Epithelial cell of proximal tubule (primary cell): ENCODE measurements around the gene CPT1A. TPM values are rescaled to one million over a fixed set of nuclear protein-coding genes. Genes with fewer than 3 reads are reported as not detected.

Experiments
- DNase-seq: peaks from one replicate; pipeline ENCODE4 v3.0.0-alpha.2; 2011; ENCODE audit warnings: low read depth
- H3K4me3 ChIP-seq: 2 replicates; pipeline ENCODE4 v1.5.1; 2011; ENCODE audit warnings: low read depth, mild to moderate bottlenecking, low read length
- CTCF ChIP-seq: conservative IDR thresholded peaks from 2 replicates; pipeline ENCODE4 v1.5.1; 2012; ENCODE audit warnings: low read depth, mild to moderate bottlenecking, low read length
- total RNA-seq: library from RNA; depleted of rRNA; stranded (reverse); fragments of >200 nt; gene quantifications from 2 replicates; pipeline ENCODE4 v1.2.3, GENCODE V29; 2015

CPT1A gene
- total RNA-seq, 1 donor from 2014 or later, result 6.7 TPM

- no peak for TF ChIP-seq CTCF
- no peak for DNase-seq
- H3K4me3 ChIP-seq, result no peak overlapping the region
These were observed 3.8 kb downstream of the CPT1A start for GRCh38 chr11:68837583-68838571.

- H3K4me3 ChIP-seq, result no peak overlapping the region
- no peak for DNase-seq
- no peak for TF ChIP-seq CTCF
These were observed 6.0 kb downstream of the CPT1A start for GRCh38 chr11:68835749-68836148.

- DNase-seq, result no peak
- TF ChIP-seq CTCF, result no peak
- H3K4me3 ChIP-seq, result no peak overlapping the region
These were observed 6.4 kb downstream of the CPT1A start for GRCh38 chr11:68835328-68835727.

GRCh38 chr11:68832476-68833181, 9.1 kb downstream of the CPT1A start:
- TF ChIP-seq CTCF, result no peak
- H3K4me3 ChIP-seq, result no peak overlapping the region
- DNase-seq, result no peak

- H3K4me3 ChIP-seq, result no peak overlapping the region
- TF ChIP-seq CTCF, result no peak
- no peak for DNase-seq
These were observed 10.6 kb downstream of the CPT1A start for GRCh38 chr11:68831124-68831523.

- TF ChIP-seq CTCF, result no peak
These were observed 12.1 kb downstream of the CPT1A start for GRCh38 chr11:68829581-68829980.

GRCh38 chr11:68828957-68829356, 12.8 kb downstream of the CPT1A start:
- TF ChIP-seq CTCF, result no peak
- no peak overlapping the region for H3K4me3 ChIP-seq
- DNase-seq, result no peak

More at GRCh38 chr11:68829581-68829980, 12.1 kb downstream of the CPT1A start:
- no peak overlapping the region for H3K4me3 ChIP-seq
- DNase-seq, result no peak
